ENCODE data around the gene RBMS1. TPM values are rescaled to one million over a fixed set of nuclear protein-coding genes. Genes with fewer than 3 reads are reported as not detected.

RBMS1 gene
- polyA plus RNA-seq, 2 of the 4 experiments (the other 2 are of a cell fraction), result 51.9 to 108 TPM

DNA sequence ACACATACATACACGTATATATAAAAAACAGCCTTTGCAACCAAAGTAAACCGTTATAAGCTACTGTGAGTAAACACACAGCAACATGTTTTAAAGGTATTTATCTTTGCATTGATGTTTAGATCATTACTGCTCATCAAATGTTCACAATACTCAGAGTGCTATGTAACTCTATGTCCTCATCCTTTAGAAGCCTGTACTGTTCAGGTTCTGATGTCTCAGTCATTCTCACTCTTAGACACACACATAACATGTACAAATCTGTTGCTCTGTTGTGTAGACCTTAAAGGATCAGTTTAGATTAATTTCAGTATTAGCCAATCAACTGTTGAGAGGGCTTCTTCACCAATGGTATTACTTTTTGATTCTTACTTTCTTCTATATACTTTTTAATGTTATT lies 153.9 kb downstream of the RBMS1 start:
- Histone ChIP-seq H3K4me3 (no peak overlapping the region), H3K4me1 (peaks cover 72% of the 10 kb centered on the region), H3K4me2 (no peak overlapping the region), H3K9me3 (no peaks in the 10 kb centered on the region), H3K27ac (no peak overlapping the region)
- WGBS (ENCODE audit: missing lambda C conversion rate), result 84% methylated on average over 2 of the region's 2 CpGs
- DNase-seq (ENCODE audit: low read depth in 1 of 2, low spot score in 1 of 2) (no peak), FAIRE-seq (no peak), ATAC-seq (no peak)
- POLR2A ChIA-PET, result no interaction called here
- TF ChIP-seq, protein P1, sequence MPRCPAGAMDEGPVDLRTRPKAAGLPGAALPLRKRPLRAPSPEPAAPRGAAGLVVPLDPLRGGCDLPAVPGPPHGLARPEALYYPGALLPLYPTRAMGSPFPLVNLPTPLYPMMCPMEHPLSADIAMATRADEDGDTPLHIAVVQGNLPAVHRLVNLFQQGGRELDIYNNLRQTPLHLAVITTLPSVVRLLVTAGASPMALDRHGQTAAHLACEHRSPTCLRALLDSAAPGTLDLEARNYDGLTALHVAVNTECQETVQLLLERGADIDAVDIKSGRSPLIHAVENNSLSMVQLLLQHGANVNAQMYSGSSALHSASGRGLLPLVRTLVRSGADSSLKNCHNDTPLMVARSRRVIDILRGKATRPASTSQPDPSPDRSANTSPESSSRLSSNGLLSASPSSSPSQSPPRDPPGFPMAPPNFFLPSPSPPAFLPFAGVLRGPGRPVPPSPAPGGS (IDR thresholded peaks at IDR 0.05), result no peak
- TF ChIP-seq SREBF2 (IDR thresholded peaks at IDR 0.05) (no peak), POLR2A (IDR thresholded peaks at IDR 0.05; ENCODE audit: low read length) (no peak), RNF2 (IDR thresholded peaks at IDR 0.05; ENCODE audit: borderline replicate concordance, low read depth) (no peak), BHLHE40 (IDR thresholded peaks at IDR 0.05; ENCODE audit: low read depth, low read length) (no peak), HOXA7 (CRISPR knock-in tag; IDR thresholded peaks at IDR 0.05) (no peak), GATA3 (IDR thresholded peaks at IDR 0.05; ENCODE audit: borderline replicate concordance) (no peak), RARB (CRISPR knock-in tag; IDR thresholded peaks at IDR 0.05) (no peak), EHMT2 (IDR thresholded peaks at IDR 0.05; ENCODE audit: low read depth) (no peak), EHF (CRISPR knock-in tag; IDR thresholded peaks at IDR 0.05) (no peak), RFX5 (IDR thresholded peaks at IDR 0.05) (no peak), KDM1A (IDR thresholded peaks at IDR 0.05; ENCODE audit: low read depth) (no peak), CHD2 (IDR thresholded peaks at IDR 0.05; ENCODE audit: low read length, partially characterized antibody) (no peak)
- TF ChIP-seq, protein P2, sequence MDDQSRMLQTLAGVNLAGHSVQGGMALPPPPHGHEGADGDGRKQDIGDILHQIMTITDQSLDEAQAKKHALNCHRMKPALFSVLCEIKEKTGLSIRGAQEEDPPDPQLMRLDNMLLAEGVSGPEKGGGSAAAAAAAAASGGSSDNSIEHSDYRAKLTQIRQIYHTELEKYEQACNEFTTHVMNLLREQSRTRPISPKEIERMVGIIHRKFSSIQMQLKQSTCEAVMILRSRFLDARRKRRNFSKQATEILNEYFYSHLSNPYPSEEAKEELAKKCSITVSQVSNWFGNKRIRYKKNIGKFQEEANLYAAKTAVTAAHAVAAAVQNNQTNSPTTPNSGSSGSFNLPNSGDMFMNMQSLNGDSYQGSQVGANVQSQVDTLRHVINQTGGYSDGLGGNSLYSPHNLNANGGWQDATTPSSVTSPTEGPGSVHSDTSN (IDR thresholded peaks at IDR 0.05), result no peak
- CTCF ChIA-PET, result interaction anchor here (0.7 to 0.9 kb wide), 2 partner anchors 11 to 14 kb away, joined by 3 read pairs; no protein-coding TSS in a partner anchor

GRCh38 chr2:160338901-160339685 lies 154.5 kb downstream of the RBMS1 start:
- no peak overlapping the region for H3K4me3 ChIP-seq
- 79% methylated on average over 5 of the region's 5 CpGs for WGBS (ENCODE audit: missing lambda C conversion rate)
- ChIA-PET CTCF (interaction anchor here (0.7 to 0.9 kb wide), 3 partner anchors 11 to 15 kb away, joined by 3 to 4 read pairs (median 3); no protein-coding TSS in a partner anchor), POLR2A (no interaction called here)
- peaks cover 72% of the 10 kb centered on the region for H3K4me1 ChIP-seq
- TF ChIP-seq RFX5 (IDR thresholded peaks at IDR 0.05) (no peak), SMC3 (IDR thresholded peaks at IDR 0.05) (no peak), NPAS2 (CRISPR knock-in tag; IDR thresholded peaks at IDR 0.05; ENCODE audit: borderline replicate concordance) (no peak), KDM1A (IDR thresholded peaks at IDR 0.05; ENCODE audit: low read depth) (no peak), POLR2A (IDR thresholded peaks at IDR 0.05; ENCODE audit: low read length) (no peak), FOXS1 (CRISPR knock-in tag; IDR thresholded peaks at IDR 0.05) (no peak), JUNB (IDR thresholded peaks at IDR 0.05) (no peak), JUN (IDR thresholded peaks at IDR 0.05) (no peak), HES2 (IDR thresholded peaks at IDR 0.05) (no peak), MYC (IDR thresholded peaks at IDR 0.05; ENCODE audit: borderline replicate concordance, low read length) (no peak), CEBPB (IDR thresholded peaks at IDR 0.05) (no peak), RNF2 (IDR thresholded peaks at IDR 0.05; ENCODE audit: borderline replicate concordance, low read depth) (no peak), ZSCAN20 (CRISPR knock-in tag; IDR thresholded peaks at IDR 0.05) (no peak), HOXA7 (CRISPR knock-in tag; IDR thresholded peaks at IDR 0.05) (no peak), ESRRA (IDR thresholded peaks at IDR 0.05; ENCODE audit: borderline replicate concordance, low read length) (no peak)
- TF ChIP-seq, protein P3, sequence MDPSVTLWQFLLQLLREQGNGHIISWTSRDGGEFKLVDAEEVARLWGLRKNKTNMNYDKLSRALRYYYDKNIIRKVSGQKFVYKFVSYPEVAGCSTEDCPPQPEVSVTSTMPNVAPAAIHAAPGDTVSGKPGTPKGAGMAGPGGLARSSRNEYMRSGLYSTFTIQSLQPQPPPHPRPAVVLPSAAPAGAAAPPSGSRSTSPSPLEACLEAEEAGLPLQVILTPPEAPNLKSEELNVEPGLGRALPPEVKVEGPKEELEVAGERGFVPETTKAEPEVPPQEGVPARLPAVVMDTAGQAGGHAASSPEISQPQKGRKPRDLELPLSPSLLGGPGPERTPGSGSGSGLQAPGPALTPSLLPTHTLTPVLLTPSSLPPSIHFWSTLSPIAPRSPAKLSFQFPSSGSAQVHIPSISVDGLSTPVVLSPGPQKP (IDR thresholded peaks at IDR 0.05; ENCODE audit: low read depth, low read length), result no peak
- FAIRE-seq (no peak), DNase-seq (ENCODE audit: low read depth in 1 of 2, low spot score in 1 of 2) (no peak), ATAC-seq (peak in 1 of 2 experiments; percentile 48; a peak in 3 of 6 replicates)
- no peak overlapping the region for H3K4me2 ChIP-seq
- no peaks in the 10 kb centered on the region for H3K9me3 ChIP-seq
- 0 out of 6 replicates have a peak overlapping the region, but pooled peaks of 1 of the 2 experiments have one; percentile 15 for H3K27ac ChIP-seq
